Frontal cortex (tissue), 4 donors: Measurements from ENCODE around the gene NAV2. TPM values are rescaled to one million over a fixed set of nuclear protein-coding genes. Genes with fewer than 3 reads are reported as not detected.

Experiments used
- DNase-seq, 2 donors: peaks; one replicate each; pipeline ENCODE4 v3.0.0; 2012; ENCODE audit warnings: low spot score in 2 of 2
- FAIRE-seq: peaks from 2 replicates; lab custom pipeline; 2012; peaks lifted over from hg19 to GRCh38; lab: Jason Lieb, UNC
- total RNA-seq: library from RNA; depleted of rRNA; stranded (reverse); fragments of >200 nt; gene quantifications from one replicate; pipeline ENCODE4 v1.2.3, GENCODE V29; 2014
- donor health status: control.
- donor health status: control.
- donor health status: control.

Gene NAV2
- total RNA-seq, 1 donor from 2014 or later = 15.5 TPM

GRCh38 chr11:19735909-19736498, 23.4 kb downstream of the NAV2 start:
- no peak for FAIRE-seq
- DNase-seq = no peak

DNA sequence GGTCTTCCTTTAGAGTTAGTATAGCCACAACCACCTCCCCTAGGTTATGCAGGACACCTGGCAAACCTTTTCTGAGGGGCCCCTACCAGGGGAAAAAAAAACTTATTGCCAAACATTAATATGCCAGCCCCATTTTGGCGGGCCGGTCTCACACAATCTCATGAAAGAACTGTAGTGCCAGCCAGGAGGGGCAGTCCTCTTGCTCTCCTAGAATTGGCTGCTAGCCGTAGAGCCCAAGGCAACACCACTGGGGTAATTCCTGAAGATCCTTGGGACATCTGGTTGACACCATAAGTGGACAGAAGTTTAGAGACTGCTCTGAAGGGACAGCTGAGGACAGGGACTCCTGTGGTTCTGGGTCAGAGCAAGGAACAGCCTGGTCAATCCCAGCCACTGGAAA, 24.2 kb downstream of the NAV2 start:
- DNase-seq (no peak), FAIRE-seq (no peak)

GRCh38 chr11:19737575-19737974, 24.9 kb downstream of the NAV2 start:
- DNase-seq = no peak
- FAIRE-seq = no peak

DNA sequence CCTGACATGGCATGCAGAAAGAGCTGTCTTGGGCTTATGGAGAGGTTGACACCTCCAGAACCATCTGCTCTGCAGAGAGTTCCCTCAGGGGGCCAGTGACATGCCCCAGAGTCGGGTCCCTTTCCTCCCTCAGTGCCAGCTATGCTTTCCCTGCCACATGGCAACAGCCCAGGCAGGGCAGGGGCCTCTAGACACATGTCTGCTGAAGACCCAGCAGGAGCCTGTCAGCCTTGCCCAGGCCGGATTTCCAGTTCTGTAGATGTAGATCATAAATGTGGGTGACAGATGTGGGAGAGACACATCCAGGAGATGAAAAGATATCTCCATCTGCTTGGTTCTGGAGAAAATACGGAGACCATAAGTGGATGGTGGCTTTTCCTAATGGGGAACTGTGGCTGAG, 25.5 kb downstream of the NAV2 start:
- DNase-seq (no peak), FAIRE-seq (no peak)

- FAIRE-seq (no peak), DNase-seq (no peak)
These were observed 27.2 kb downstream of the NAV2 start for GRCh38 chr11:19739872-19740271.

DNA sequence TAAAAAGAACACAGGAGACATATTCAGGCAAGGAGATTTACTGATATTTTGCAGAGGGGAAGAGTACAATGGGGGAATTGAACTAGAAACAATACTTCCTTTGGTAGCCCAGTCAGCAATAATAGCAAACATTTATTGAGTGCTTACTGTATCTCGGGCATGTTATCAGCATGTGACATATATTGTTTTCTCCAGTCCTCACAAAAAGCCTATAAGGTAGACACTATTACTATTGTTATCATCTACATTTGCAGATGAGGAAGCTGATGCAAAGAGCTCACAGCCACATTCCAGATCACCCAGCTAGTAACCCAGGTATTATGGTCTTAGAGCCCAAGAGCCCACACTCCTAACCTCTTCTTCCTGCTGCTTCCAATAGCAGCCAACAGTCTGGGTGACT, 27.9 kb downstream of the NAV2 start:
- FAIRE-seq (no peak), DNase-seq (no peak)

GRCh38 chr11:19742588-19743292, 30.1 kb downstream of the NAV2 start:
- DNase-seq (no peak), FAIRE-seq (no peak)

- no peak for FAIRE-seq
- DNase-seq = no peak
These were observed 31.0 kb downstream of the NAV2 start for GRCh38 chr11:19743622-19744021.

DNA sequence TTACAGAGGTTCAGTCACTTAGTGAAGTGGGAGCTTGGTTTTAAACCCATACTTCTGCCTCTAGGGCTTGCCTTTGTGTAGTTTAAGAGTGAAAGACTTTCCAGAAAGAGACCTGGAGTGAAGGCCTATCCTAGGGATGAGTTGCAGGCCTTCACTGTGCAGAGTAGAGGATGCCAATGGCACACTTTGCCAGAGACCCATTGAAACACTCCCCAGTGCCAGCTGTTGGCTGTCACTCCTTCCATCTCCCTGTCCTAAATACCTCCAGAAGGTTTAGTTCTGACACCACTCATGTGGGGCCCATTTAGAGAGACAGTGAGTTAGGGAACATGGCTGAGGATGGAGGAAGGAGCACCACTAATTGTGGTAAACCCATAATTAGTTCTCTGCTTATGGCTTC, 31.5 kb downstream of the NAV2 start:
- no peak for FAIRE-seq
- DNase-seq = no peak

- no peak for FAIRE-seq
These were observed 33.4 kb downstream of the NAV2 start for GRCh38 chr11:19746086-19746485.

GRCh38 chr11:19747634-19748033, 35.0 kb downstream of the NAV2 start:
- no peak for FAIRE-seq
- no peak for DNase-seq

More at GRCh38 chr11:19746086-19746485, 33.4 kb downstream of the NAV2 start:
- DNase-seq = no peak

- FAIRE-seq (no peak), DNase-seq (no peak)
These were observed 38.4 kb downstream of the NAV2 start for GRCh38 chr11:19751055-19751454.

GRCh38 chr11:19753451-19754106, 40.9 kb downstream of the NAV2 start:
- FAIRE-seq (no peak), DNase-seq (no peak)

GRCh38 chr11:19756675-19757475, 44.2 kb downstream of the NAV2 start:
- FAIRE-seq (no peak), DNase-seq (no peak)

GRCh38 chr11:19759389-19759788, 46.8 kb downstream of the NAV2 start:
- FAIRE-seq = no peak
- no peak for DNase-seq

DNA sequence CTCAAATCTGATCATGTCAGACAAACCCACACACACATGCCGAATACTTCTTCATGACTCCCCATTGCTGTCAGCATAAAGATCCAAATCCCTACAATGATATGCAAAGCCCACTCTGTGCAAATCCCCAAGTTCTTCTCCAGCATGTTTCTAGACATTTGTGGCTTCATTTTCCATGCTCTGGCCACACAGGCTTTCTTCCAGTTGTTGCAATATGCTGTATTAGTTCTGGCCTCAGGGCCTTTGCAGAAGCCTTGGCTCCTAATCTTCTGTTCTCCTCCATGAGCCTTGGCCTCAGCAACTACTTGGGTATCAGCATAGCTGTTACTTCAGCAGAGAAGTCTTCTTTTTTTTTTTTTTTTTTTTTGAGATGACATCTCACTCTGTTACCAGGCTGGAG, 49.6 kb downstream of the NAV2 start:
- DNase-seq (no peak), FAIRE-seq (no peak)

DNA sequence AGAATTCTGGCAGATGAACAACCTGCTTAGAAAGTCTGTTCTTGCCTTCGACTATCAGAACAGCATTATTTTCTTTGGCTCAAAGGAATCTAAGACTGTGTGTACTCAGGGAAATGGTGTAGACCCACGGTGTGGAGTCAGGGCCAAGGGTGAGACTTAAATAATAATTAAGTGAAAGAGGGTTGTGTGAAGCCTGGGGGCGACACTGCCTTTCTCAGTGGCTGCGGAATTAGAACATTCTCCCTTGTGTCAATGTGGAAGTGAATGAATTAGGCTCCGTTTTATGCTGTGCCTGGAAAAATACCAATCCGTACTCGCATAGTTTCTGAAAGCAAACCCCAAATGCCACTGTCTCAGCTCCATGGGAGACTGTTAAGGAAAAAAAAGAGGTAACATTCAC, 50.7 kb downstream of the NAV2 start:
- no peak for DNase-seq
- FAIRE-seq = no peak

DNA sequence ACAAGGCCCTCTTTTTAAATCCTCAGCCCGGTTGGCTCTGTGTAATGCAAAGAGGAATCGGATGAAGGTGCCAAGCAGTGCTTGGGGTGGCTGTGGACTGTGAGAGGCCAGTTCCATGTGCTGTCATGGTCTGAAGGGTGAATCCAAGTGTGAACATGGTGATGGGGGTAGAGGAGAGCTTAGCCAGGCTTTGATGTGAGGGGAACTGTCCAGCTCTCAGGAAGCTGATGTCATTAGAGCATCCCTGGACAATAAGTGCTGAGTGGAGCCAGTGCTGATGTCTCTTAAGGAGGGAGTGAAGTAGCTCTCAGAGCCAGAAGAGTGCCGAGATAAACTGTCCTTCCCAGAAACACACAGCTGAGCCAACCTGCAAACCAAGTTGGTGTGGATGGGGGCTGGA, 53.6 kb downstream of the NAV2 start:
- no peak for DNase-seq
- no peak for FAIRE-seq

DNA sequence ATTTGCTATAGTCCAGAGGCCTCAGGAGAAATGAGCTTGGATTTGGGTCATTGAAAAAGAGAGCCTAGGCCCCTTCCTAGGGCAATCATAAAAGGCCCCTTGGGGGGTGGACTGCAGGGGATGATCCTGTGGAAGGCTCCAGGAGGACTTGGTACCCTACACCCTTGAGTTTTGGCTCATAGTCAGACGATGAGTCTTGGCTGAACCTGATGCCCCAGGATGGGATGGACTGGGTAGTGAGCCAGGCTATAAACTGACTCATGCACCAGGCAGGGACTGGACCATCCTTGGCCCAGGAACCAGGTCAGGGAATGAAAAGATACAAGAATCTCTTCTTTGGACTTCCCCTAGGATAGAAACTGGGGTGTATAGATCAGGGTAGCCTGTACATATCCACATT, 54.2 kb downstream of the NAV2 start:
- DNase-seq (no peak), FAIRE-seq (no peak)

- DNase-seq (no peak), FAIRE-seq (no peak)
These were observed 55.1 kb downstream of the NAV2 start for GRCh38 chr11:19767627-19768151.
